Omental fat pad (tissue), 4 donors: ENCODE data around the gene FAM177A1. TPM values are rescaled to one million over a fixed set of nuclear protein-coding genes. Genes with fewer than 3 reads are reported as not detected.

Experiments used
- ATAC-seq: fragments of 150-250 bp; one replicate; pipeline ENCODE4 v1.9.1; 2016; ENCODE audit warnings: mild to moderate bottlenecking, moderate library complexity; ENCODE audit not compliant: low FRiP score
- DNase-seq: peaks from one replicate; pipeline ENCODE4 v3.0.0-alpha.2; 2019; ENCODE audit warnings: low spot score
- CTCF ChIP-seq, 3 donors: fragments of 450-650 bp; IDR thresholded peaks; one replicate each; pipeline ENCODE4 v1.5.1; 2016 to 2017; ENCODE audit warnings: antibody characterized with exemption in 3 of 3, mild to moderate bottlenecking in 3 of 3, moderate library complexity in 2 of 3
- total RNA-seq, 4 donors: library from RNA; depleted of rRNA; stranded (reverse); fragments of >200 nt; gene quantifications; one replicate each; pipeline ENCODE4 v1.1.0, GENCODE V29; 2016

The FAM177A1 gene
- total RNA-seq, 4 donors from 2014 or later = 35.7 to 123 (median 52.3) TPM

DNA sequence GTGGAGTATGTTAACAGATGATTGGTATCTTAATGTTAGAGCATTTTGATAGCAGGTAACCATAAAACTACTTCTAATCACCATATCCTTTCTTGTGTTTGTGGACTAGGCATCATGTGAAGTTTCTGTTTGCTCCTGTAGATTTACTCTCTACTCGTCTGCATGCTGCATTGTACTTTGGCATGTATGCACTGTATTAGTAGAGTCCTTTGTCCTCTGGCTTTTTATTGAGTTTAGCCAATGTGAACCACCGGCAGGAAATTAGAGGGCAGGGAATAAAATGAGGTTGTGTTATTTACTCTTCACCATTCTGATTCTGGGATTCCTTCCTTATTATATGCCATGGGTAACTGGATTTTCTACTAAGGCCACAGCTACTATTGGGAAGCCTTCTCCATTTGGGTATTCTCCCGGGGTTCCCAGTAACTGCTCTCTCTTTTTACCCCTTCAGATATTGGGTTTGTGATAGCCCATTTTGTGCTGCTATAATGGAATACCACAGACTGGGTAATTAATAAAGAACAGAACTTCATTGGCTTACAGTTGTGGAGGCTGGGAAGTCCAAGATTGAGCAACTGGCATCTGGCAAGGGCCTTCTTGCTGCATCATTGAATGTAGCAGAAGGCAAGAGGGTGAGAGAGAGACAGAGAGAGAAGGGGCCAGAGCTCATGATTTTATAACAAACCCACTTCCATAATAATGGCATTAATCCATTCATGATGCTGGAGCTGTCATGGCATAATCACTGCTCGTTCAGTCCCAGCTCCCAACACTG, 22.4 kb downstream of the FAM177A1 start:
- ATAC-seq (no peak), DNase-seq (no peak)
- no peak for TF ChIP-seq CTCF (IDR thresholded peaks at IDR 0.05)

GRCh38 chr14:35072226-35072625, 26.2 kb downstream of the FAM177A1 start:
- no peak for TF ChIP-seq CTCF (IDR thresholded peaks at IDR 0.05)
- DNase-seq (no peak), ATAC-seq (no peak)

GRCh38 chr14:35073486-35073885, 27.4 kb downstream of the FAM177A1 start:
- DNase-seq = no peak
- no peak for ATAC-seq

DNA sequence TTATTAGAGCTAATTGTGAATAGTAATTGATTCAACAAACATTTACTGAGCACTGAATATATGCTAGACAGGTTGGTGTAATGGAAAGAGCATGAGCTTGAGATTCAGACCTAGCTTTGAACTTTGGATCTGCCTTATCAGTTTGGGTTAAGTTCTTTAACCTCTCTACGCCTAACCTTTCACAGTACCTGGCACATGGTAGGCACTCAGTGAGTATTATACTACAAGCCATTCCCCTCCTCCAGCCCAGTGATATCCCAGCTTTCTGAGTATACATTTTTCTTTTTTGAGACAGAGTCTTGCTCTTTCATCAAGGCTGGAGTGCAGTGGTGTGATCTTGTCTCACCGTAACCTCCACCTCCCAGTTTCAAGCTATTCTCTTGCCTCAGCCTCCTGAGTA, 32.0 kb downstream of the FAM177A1 start:
- DNase-seq (no peak), ATAC-seq (no peak)
- TF ChIP-seq CTCF (IDR thresholded peaks at IDR 0.05) = no peak

More at GRCh38 chr14:35073486-35073885, 27.4 kb downstream of the FAM177A1 start:
- TF ChIP-seq CTCF (IDR thresholded peaks at IDR 0.05) = no peak

GRCh38 chr14:35079742-35080141, 33.7 kb downstream of the FAM177A1 start:
- TF ChIP-seq CTCF (IDR thresholded peaks at IDR 0.05) = no peak
- no peak for DNase-seq
- no peak for ATAC-seq

GRCh38 chr14:35083530-35084150, 37.6 kb downstream of the FAM177A1 start:
- TF ChIP-seq CTCF (IDR thresholded peaks at IDR 0.05) = no peak
- no peak for ATAC-seq

DNA sequence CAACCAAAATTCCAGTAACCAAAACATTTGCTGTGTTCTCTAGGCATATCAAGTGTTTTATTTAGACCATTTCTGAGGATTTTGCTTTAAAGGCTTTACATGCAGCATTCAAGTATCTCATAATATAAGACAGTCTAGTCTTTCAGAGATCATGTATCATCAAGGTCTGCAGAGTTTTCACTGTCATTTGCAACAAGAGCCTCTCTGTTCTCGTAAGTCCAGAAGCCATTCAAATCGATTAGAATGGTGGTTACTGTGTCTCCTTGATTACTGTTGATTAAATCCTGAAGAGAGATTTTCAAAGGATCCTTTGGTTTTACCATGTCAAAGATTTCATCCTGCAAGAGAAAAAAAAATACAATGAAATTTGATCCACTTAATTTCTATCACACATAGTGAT, 39.4 kb downstream of the FAM177A1 start:
- DNase-seq (no peak), ATAC-seq (no peak)
- no peak for TF ChIP-seq CTCF (IDR thresholded peaks at IDR 0.05)

More at GRCh38 chr14:35083530-35084150, 37.6 kb downstream of the FAM177A1 start:
- no peak for DNase-seq
